SK-N-MC (cell line): ENCODE measurements around the gene DUSP10.

ENCODE experiments used
- EZH2 ChIP-seq: fragments of 200-600 bp; sonication (generic); IDR thresholded peaks from one replicate; pipeline ENCODE4 v1.6.1; 2017; ENCODE audit warnings: antibody characterized with exemption
- FOXP2 ChIP-seq: optimal IDR thresholded peaks from 2 replicates; pipeline ENCODE3; 2011; ENCODE audit warnings: mild to moderate bottlenecking, moderate library complexity; ENCODE audit not compliant: insufficient read depth; ENCODE audit errors: extremely low read length, control extremely low read depth
- POLR2AphosphoS5 ChIP-seq: IDR thresholded peaks from 2 replicates; pipeline ENCODE4 v1.6.1; 2012; ENCODE audit warnings: mild to moderate bottlenecking, low read depth, low read length, borderline replicate concordance

- TF ChIP-seq EZH2 (no peak), POLR2AphosphoS5 (no peak), FOXP2 (no peak)
Observed at GRCh38 chr1:221772117-221772516, 30.2 kb upstream of the DUSP10 start.
